Keratinocyte (primary cell): ENCODE measurements around the gene FAM107B. TPM values are rescaled to one million over a fixed set of nuclear protein-coding genes. Genes with fewer than 3 reads are reported as not detected.

ENCODE experiments used
- DNase-seq: peaks from one replicate; pipeline ENCODE4 v3.0.0-alpha.2; 2011; ENCODE audit warnings: low read depth, missing footprints, low spot score
- FAIRE-seq: peaks from 2 replicates; lab custom pipeline; 2011; peaks lifted over from hg19 to GRCh38; lab: Jason Lieb, UNC
- H2AFZ ChIP-seq: 2 replicates; pipeline ENCODE4 v1.6.0; 2012; ENCODE audit warnings: low read length, control low read depth, inconsistent platforms; ENCODE audit not compliant: control insufficient read depth
- H3K27ac ChIP-seq: 2 replicates; pipeline ENCODE4 v1.5.1; 2011; ENCODE audit warnings: low read length; ENCODE audit not compliant: control insufficient read depth, insufficient read depth
- H3K27me3 ChIP-seq: 3 replicates; pipeline ENCODE4 v1.6.0; 2011; ENCODE audit warnings: low read length; ENCODE audit not compliant: control insufficient read depth, insufficient read depth; ENCODE audit errors: extremely low read depth
- H3K36me3 ChIP-seq, 2 experiments: 2 replicates in 1 of 2; 3 replicates in 1 of 2; pipeline ENCODE4 v1.5.1; 2011; ENCODE audit warnings: low read length in 2 of 2, mild to moderate bottlenecking in 1 of 2; ENCODE audit not compliant: control insufficient read depth in 2 of 2, insufficient read depth in 2 of 2; ENCODE audit errors: extremely low read depth in 1 of 2
- H3K4me1 ChIP-seq: 3 replicates; pipeline ENCODE4 v1.5.1; 2011; ENCODE audit warnings: low read length; ENCODE audit not compliant: control insufficient read depth, insufficient read depth; ENCODE audit errors: extremely low read depth
- H3K4me2 ChIP-seq: 3 replicates; pipeline ENCODE4 v1.6.0; 2011; ENCODE audit warnings: low read depth, low read length; ENCODE audit not compliant: control insufficient read depth, insufficient read depth; ENCODE audit errors: extremely low read depth
- H3K4me3 ChIP-seq, 3 experiments: fragments of 200-600 bp in 1 of 3; sonication (generic) in 1 of 3; 2 replicates in 2 of 3; 3 replicates in 1 of 3; pipeline ENCODE4 v1.5.1; 2011 to 2016; ENCODE audit warnings: low read length in 3 of 3, mild to moderate bottlenecking in 3 of 3, control low read depth in 2 of 3, inconsistent platforms in 1 of 3, low read depth in 1 of 3, mixed read lengths in 1 of 3, mixed run types in 1 of 3, moderate library complexity in 1 of 3; ENCODE audit not compliant: control insufficient read depth in 2 of 3, insufficient read depth in 2 of 3; ENCODE audit errors: extremely low read depth in 1 of 3
- H3K79me2 ChIP-seq: 2 replicates; pipeline ENCODE4 v1.6.0; 2012; ENCODE audit warnings: low read length; ENCODE audit not compliant: control insufficient read depth, insufficient read depth
- H3K9ac ChIP-seq: 3 replicates; pipeline ENCODE4 v1.6.0; 2011; ENCODE audit warnings: low read length; ENCODE audit not compliant: control insufficient read depth, insufficient read depth; ENCODE audit errors: extremely low read depth
- H3K9me1 ChIP-seq: 3 replicates; pipeline ENCODE4 v1.6.0; 2011; ENCODE audit warnings: low read length; ENCODE audit not compliant: control insufficient read depth, insufficient read depth; ENCODE audit errors: extremely low read depth
- H3K9me3 ChIP-seq: 2 replicates; pipeline ENCODE4 v1.5.1; 2012; ENCODE audit warnings: low read depth, low read length; ENCODE audit not compliant: control insufficient read depth
- H4K20me1 ChIP-seq: 3 replicates; pipeline ENCODE4 v1.6.0; 2011; ENCODE audit warnings: low read length; ENCODE audit not compliant: control insufficient read depth, insufficient read depth; ENCODE audit errors: extremely low read depth
- CTCF ChIP-seq, 3 experiments: IDR thresholded peaks in 1 of 3; conservative IDR thresholded peaks in 1 of 3; optimal IDR thresholded peaks in 1 of 3; 2 replicates in 2 of 3; 3 replicates in 1 of 3; pipeline versions ENCODE3 to v1.5.1; 2011; ENCODE audit warnings: low read length in 3 of 3, mild to moderate bottlenecking in 3 of 3, moderate library complexity in 2 of 3, control low read depth in 1 of 3, inconsistent platforms in 1 of 3; ENCODE audit not compliant: insufficient read depth in 2 of 3; ENCODE audit errors: extremely low read depth in 1 of 3
- EZH2 ChIP-seq: IDR thresholded peaks from one replicate; pipeline ENCODE4 v1.6.1; 2012; ENCODE audit warnings: inconsistent platforms, mild to moderate bottlenecking, low read length, moderate library complexity
- dilution Hi-C: fragments of 300-500 bp; cut with MboI; formaldehyde crosslinking; loops from one replicate; pipeline ENCODE4 v1.7.0; 2020; ENCODE audit warnings: low sequenced_read_pairs; ENCODE audit not compliant: extremely low pct_ligation_motif_present
- polyA plus RNA-seq, 5 experiments: library from polyadenylated mRNA; depleted of rRNA in 3 of 5; stranded (reverse) in 3 of 5; stranded (forward) in 1 of 5; unstranded in 1 of 5; fragments of >200 nt; gene quantifications; 1 replicate in 1 of 5; 2 replicates in 3 of 5; 3 replicates in 1 of 5; pipeline versions ENCODE4 v1.2.1 to v1.2.3, GENCODE V29; 2011 to 2012; ENCODE audit warnings: missing spikeins in 2 of 5, low read depth in 1 of 5, low replicate concordance in 1 of 5

Gene FAM107B
- polyA plus RNA-seq, 1 donor (not counting 4 experiments of a cell fraction or from before 2014, with no cell fraction given): 8.7 TPM

- no peaks in the 10 kb centered on the region for H3K27me3 ChIP-seq
- H3K4me1 ChIP-seq: peaks cover 3% of the 10 kb centered on the region
- no peak overlapping the region for H3K27ac ChIP-seq
- no peaks in the 10 kb centered on the region for H3K9me3 ChIP-seq
- dilution Hi-C loops: no loop called here
- no peaks in the 10 kb centered on the region for H3K9me1 ChIP-seq
- no peak for DNase-seq
- no peak overlapping the region for H3K4me2 ChIP-seq
- no peak overlapping the region for H2AFZ ChIP-seq
- no peaks in the 10 kb centered on the region for H3K79me2 ChIP-seq
- H3K4me3 ChIP-seq: no peak overlapping the region
- no peak overlapping the region for H3K9ac ChIP-seq
- H3K36me3 ChIP-seq: no peaks in the 10 kb centered on the region
- H4K20me1 ChIP-seq: no peaks in the 10 kb centered on the region
- no peak for FAIRE-seq
- TF ChIP-seq EZH2 (no peak), CTCF (optimal IDR thresholded peaks at IDR 0.05 in 1 of 3, IDR thresholded peaks at IDR 0.05 in 1 of 3, conservative IDR thresholded peaks at IDR 0.05 in 1 of 3; ENCODE audit: extremely low read depth in 1 of 3, insufficient read depth in 2 of 3, low read length in 3 of 3) (no peak)
These were observed 105.1 kb downstream of the FAM107B start for GRCh38 chr10:14669576-14669975.

- DNase-seq (no peak), FAIRE-seq (no peak)
- Histone ChIP-seq H3K9ac (no peak overlapping the region), H3K79me2 (no peaks in the 10 kb centered on the region), H3K4me1 (peaks cover 3% of the 10 kb centered on the region), H3K4me3 (no peak overlapping the region), H2AFZ (no peak overlapping the region), H3K9me3 (no peaks in the 10 kb centered on the region), H4K20me1 (no peaks in the 10 kb centered on the region), H3K9me1 (no peaks in the 10 kb centered on the region), H3K27me3 (no peaks in the 10 kb centered on the region), H3K4me2 (no peak overlapping the region), H3K27ac (no peak overlapping the region), H3K36me3 (no peaks in the 10 kb centered on the region)
- dilution Hi-C loops: no loop called here
- TF ChIP-seq CTCF (optimal IDR thresholded peaks at IDR 0.05 in 1 of 3, IDR thresholded peaks at IDR 0.05 in 1 of 3, conservative IDR thresholded peaks at IDR 0.05 in 1 of 3; ENCODE audit: extremely low read depth in 1 of 3, insufficient read depth in 2 of 3, low read length in 3 of 3) (no peak), EZH2 (no peak)
These were observed 106.9 kb downstream of the FAM107B start for GRCh38 chr10:14667781-14668180.
